ENCODE measurements around the gene RNF214.
A peak's percentile ranks its signal among the peaks of the same experiment; 100 is the strongest.
"Not testable (repeated sequence)": the region's sequence is repeated elsewhere in the genome, so short reads cannot be mapped to it uniquely, and the experiment has no call there.

The RNF214 gene

DNA sequence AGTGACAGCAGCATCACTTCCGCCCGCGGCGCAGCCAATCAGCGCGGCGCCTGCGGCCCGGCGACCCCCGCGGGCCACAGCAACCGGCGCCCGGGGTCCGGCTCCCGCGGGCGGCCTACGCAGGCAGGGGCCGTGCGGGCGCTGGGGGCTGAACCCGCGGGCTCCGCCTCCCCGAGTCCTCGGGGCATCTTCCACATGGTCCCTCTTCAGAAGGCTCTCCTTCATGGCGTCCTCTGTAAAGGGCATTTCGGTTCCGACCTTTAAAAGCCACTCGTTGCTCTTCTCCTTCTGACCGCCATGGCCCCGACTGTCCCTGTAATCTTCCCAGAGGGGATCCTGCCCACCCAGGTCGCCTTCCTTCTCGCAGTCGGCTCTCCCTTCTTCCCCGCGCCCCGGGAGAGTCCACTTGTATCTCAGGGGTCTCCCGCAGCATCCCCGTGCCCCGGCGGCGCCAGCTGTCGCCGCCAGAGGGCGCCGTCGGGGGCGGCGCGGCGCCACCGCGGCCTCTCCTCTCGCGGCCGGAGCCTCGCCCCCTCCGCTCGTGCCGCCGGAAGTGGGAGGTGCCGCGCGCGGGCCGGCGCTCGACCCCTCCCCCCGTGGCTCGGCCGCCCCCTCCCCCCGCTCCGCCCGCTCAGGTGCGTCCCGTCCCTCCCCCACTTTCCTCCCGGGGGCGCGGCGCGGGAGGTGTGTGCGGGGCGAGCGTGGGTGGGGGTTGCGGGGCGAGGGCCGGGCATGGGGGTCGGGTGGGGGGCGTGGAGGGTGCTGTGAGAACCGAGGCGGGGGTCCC lies at the start of gene RNF214:
Gene RNF214 (plus strand): TSS at position 580 of the 787 bp plus-strand sequence. CDS start 1,602 bp downstream, outside the sequence.
- DNase-seq, result peak in 13 of 14 donors; percentile 67 to 94 (median 85)

DNA sequence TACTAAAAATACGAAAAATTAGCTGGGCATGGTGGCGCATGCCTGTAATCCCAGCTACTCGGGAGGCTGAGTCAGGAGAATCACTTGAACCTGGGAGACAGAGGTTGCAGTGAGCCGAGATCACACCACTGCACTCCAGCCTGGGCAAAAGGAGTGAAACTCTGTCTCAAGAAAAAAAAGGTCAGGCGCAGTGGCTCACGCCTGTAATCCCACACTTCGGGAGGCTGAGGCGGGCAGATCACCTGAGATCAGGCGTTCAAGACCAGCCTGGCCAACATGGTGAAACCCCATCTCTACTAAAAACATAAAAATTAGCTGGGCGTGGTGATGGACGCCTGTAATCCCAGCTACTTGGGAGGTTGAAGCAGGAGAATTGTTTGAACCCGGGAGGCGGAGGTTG lies 49.3 kb upstream of the RNF214 start:
- not testable (repeated sequence) for DNase-seq

DNA sequence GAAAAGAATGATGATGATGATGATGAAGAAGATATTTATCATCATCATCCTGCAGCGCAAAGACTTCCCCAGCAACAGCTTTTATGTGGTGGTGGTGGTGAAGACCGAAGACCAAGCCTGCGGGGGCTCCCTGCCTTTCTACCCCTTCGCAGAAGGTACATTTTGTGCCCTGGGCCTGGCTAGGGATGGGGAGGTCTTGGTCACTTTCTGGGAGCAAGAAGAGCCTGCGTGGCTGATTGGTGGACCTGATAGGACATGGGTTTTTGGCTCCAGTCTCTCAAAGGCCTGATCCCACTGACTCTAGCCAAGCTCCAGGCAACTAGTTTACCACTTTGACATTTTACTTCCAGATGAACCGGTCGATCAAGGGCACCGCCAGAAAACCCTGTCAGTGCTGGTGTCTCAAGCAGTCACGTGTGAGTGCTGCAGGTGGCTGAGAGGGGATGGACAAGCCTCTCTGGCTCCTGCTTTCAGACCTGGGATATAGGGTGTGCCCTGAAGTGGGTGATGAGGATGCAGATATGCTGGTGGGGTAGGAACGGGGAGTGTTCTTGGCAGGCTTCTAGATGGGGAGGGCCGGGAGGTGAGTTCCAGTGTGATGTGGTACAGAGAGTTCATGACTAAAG lies 48.6 kb upstream of the RNF214 start:
- DNase-seq, result no peak

- no peak for DNase-seq
These were observed 46.6 kb upstream of the RNF214 start for GRCh38 chr11:117185736-117186430.

DNA sequence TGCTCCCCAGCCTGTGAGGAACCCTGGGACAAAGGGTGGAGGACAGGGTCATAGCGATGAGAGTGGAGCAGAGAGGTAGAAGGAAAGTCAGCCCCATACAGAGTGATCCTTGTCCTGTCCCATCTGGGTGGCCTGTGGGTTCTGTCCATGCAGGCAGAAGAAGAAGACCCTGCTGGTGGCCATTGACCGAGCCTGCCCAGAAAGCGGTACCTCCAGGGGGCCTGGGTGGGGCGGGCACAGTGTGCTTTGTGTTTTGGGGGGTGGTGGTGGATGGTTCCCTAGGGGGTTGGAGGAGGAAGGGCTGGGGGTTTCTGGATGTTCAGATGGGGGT lies 46.1 kb upstream of the RNF214 start:
- DNase-seq, result no peak

- DNase-seq, result no peak
These were observed 45.5 kb upstream of the RNF214 start for GRCh38 chr11:117187007-117187406.

DNA sequence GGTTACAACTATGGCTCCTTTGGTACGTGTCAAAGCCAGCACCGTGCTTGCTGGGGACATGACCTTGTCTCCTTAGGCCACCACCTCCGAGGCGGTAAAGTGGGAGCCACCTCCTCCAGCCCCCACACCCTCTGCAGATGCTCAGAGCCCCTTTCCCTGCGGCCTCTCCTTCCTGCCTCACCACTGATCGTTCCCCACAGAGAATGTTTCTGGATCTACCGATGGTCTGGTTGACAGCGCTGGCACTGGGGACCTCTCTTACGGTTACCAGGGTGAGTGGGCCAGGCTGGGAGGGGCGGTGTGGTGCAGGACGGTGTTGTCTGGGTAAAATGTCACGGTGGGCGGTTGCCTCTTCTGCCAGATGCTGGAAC lies 45.1 kb upstream of the RNF214 start:
- DNase-seq, result no peak

GRCh38 chr11:117187799-117188481 lies 44.5 kb upstream of the RNF214 start:
- no peak for DNase-seq

- no peak for DNase-seq
These were observed 43.8 kb upstream of the RNF214 start for GRCh38 chr11:117188620-117189081.

- no peak for DNase-seq
These were observed 43.1 kb upstream of the RNF214 start for GRCh38 chr11:117189191-117189940.

GRCh38 chr11:117189941-117190544 lies 42.4 kb upstream of the RNF214 start:
- DNase-seq, result no peak

- no peak for DNase-seq
These were observed 40.6 kb upstream of the RNF214 start for GRCh38 chr11:117191680-117192400.

GRCh38 chr11:117192401-117192875 lies 40.0 kb upstream of the RNF214 start:
- DNase-seq, result no peak

DNA sequence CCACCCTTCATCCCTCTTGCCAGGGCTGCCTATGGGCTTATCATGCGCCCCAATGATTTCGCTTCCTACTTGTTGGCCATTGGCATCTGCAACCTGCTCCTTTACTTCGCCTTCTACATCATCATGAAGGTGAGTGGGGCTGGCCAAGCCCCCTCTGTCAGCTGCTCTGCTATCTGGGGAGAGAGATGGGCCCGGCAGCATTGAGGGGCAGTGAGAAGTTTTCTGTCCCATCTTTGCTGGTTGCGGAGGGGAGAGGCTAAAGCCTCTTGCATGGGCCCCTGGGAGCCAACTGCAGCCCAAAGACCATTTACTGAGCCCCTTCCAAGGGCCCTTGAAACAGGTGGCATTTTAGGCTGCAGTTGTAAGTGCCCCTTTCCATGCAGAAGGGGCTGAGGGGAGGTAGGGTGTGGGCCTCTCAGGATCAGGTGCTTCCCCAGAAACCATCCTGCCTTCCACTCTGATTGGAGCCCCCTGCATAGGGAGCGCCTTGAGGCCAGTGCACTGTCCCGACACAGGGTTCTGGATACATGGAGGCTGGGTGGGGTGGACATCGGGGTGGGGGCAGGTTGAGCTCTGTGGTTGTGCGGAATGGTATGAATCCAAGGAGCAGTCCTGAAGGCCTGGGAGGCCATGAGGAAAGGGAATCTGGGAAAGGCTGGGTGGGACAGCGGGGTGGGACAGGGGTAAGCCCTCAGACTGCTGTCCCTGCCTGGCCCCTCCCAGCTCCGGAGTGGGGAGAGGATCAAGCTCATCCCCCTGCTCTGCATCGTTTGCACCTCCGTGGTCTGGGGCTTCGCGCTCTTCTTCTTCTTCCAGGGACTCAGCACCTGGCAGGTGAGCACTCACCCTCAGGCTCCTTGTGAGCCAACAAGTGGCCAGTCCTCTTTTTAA lies 39.1 kb upstream of the RNF214 start:
- no peak for DNase-seq

- no peak for DNase-seq
These were observed 38.2 kb upstream of the RNF214 start for GRCh38 chr11:117194267-117194666.

- no peak for DNase-seq
These were observed 37.2 kb upstream of the RNF214 start for GRCh38 chr11:117195258-117195657.

DNA sequence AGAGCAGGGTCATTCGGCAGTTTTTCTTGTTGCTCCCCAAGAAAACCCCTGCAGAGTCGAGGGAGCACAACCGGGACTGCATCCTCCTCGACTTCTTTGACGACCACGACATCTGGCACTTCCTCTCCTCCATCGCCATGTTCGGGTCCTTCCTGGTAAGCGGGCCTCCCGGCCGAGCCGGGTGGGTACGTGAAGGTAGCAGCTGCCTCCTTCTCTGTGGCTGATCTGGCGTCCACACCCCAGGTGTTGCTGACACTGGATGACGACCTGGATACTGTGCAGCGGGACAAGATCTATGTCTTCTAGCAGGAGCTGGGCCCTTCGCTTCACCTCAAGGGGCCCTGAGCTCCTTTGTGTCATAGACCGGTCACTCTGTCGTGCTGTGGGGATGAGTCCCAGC lies 36.7 kb upstream of the RNF214 start:
- DNase-seq, result no peak

- DNase-seq, result no peak
These were observed 35.5 kb upstream of the RNF214 start for GRCh38 chr11:117197006-117197405.

GRCh38 chr11:117197516-117198456 lies 34.7 kb upstream of the RNF214 start:
- DNase-seq, result no peak

Measured in C1 segment of cervical spinal cord (tissue), 14 donors.